CD8-positive, alpha-beta memory T cell (primary cell): Measurements from ENCODE around the gene EBLN1. TPM values are rescaled to one million over a fixed set of nuclear protein-coding genes. Genes with fewer than 3 reads are reported as not detected.
"Not testable (repeated sequence)": the region's sequence is repeated elsewhere in the genome, so short reads cannot be mapped to it uniquely, and the experiment has no call there.

Experiments
- CTCF ChIA-PET: fragments of 350-600 bp; sonication (Branson Sonifier 250); formaldehyde crosslinking; loops from one replicate; lab custom pipeline; 2021; ENCODE audit warnings: antibody characterized with exemption; lab: Charles Lee
- POLR2A ChIA-PET: fragments of 350-600 bp; sonication (Branson Sonifier 250); formaldehyde crosslinking; loops from one replicate; lab custom pipeline; 2021; ENCODE audit warnings: antibody characterized with exemption; lab: Charles Lee
- DNase-seq, 5 donors: peaks; one replicate each; pipeline versions ENCODE4 v3.0.0 to v3.0.0-alpha.2; 2020 to 2022; ENCODE audit warnings: mixed read lengths in 1 of 5
- H3K27ac ChIP-seq: one replicate; pipeline ENCODE4 v1.7.0; 2013; ENCODE audit warnings: low read depth, mild to moderate bottlenecking, low read length, moderate library complexity
- H3K27me3 ChIP-seq: 2 replicates; pipeline ENCODE4 v1.7.0; 2013; ENCODE audit warnings: low read length, mild to moderate bottlenecking; ENCODE audit not compliant: insufficient read depth, poor library complexity, severe bottlenecking
- H3K36me3 ChIP-seq: 2 replicates; pipeline ENCODE4 v1.7.0; 2013; ENCODE audit warnings: mild to moderate bottlenecking, low read length, moderate library complexity; ENCODE audit not compliant: insufficient read depth
- H3K4me1 ChIP-seq: 2 replicates; pipeline ENCODE4 v1.7.0; 2013; ENCODE audit warnings: mild to moderate bottlenecking, low read length, moderate library complexity; ENCODE audit not compliant: insufficient read depth
- H3K4me3 ChIP-seq: 2 replicates; pipeline ENCODE4 v1.7.0; 2013; ENCODE audit warnings: mild to moderate bottlenecking, low read length
- H3K9me3 ChIP-seq: 2 replicates; pipeline ENCODE4 v1.7.0; 2013; ENCODE audit warnings: mild to moderate bottlenecking, low read length
- H3K27ac Mint-ChIP-seq, 8 donors: one replicate each; pipeline ENCODE4 v1.8.0; 2020 to 2021; ENCODE audit warnings: mixed read lengths in 8 of 8, mild to moderate bottlenecking in 6 of 8, inconsistent platforms in 3 of 8, moderate library complexity in 3 of 8
- H3K27me3 Mint-ChIP-seq, 2 donors: one replicate each; pipeline ENCODE4 v1.8.0; 2020 to 2021; ENCODE audit warnings: mixed read lengths in 2 of 2, mild to moderate bottlenecking in 1 of 2, moderate library complexity in 1 of 2
- H3K36me3 Mint-ChIP-seq, 3 donors: one replicate each; pipeline ENCODE4 v1.8.0; 2020 to 2021; ENCODE audit warnings: mixed read lengths in 3 of 3, inconsistent platforms in 1 of 3, mild to moderate bottlenecking in 1 of 3
- H3K4me1 Mint-ChIP-seq, 3 donors: one replicate each; pipeline ENCODE4 v1.8.0; 2020 to 2021; ENCODE audit warnings: mixed read lengths in 3 of 3, inconsistent platforms in 1 of 3, mild to moderate bottlenecking in 1 of 3
- H3K4me3 Mint-ChIP-seq, 7 donors: one replicate each; pipeline ENCODE4 v1.8.0; 2020 to 2021; ENCODE audit warnings: mixed read lengths in 7 of 7, mild to moderate bottlenecking in 6 of 7, moderate library complexity in 4 of 7, inconsistent platforms in 2 of 7
- H3K9me3 Mint-ChIP-seq, 5 donors: one replicate each; pipeline ENCODE4 v1.8.0; 2020 to 2022; ENCODE audit warnings: mixed read lengths in 5 of 5, mild to moderate bottlenecking in 3 of 5, moderate library complexity in 2 of 5, inconsistent platforms in 1 of 5
- polyA plus RNA-seq: library from polyadenylated mRNA; unstranded; fragments of 300-500 nt; fragmentation: Illumina TruSeq; gene quantifications from one replicate; pipeline ENCODE4 v1.2.3, GENCODE V29; 2021
- total RNA-seq, 2 experiments: library from RNA; stranded (reverse); gene quantifications; one replicate each; pipeline ENCODE4 v1.2.3, GENCODE V29; 2021

EBLN1 gene
- total and polyA plus RNA-seq, 3 experiments from 2014 or later: not detected

- Mint-ChIP-seq H3K4me1 (peaks cover 18 to 31% (median 28%) of the 10 kb centered on the region in 3 donors), H3K36me3 (peaks cover 0 to 5% (median 2%) of the 10 kb centered on the region in 3 donors), H3K27me3 (peaks cover 12 to 17% of the 10 kb centered on the region in 2 donors), H3K9me3 (peaks cover 0 to 5% (median 3%) of the 10 kb centered on the region in 5 donors), H3K4me3 (peak overlapping the region; percentile 81 to 98 (median 88)), H3K27ac (peak overlapping the region in 7 of 8 donors; percentile 82 to 99 (median 93))
- Histone ChIP-seq H3K4me1 (peaks cover 8% of the 10 kb centered on the region), H3K27ac (peak overlapping the region; percentile 76), H3K27me3 (no peaks in the 10 kb centered on the region), H3K9me3 (no peaks in the 10 kb centered on the region), H3K36me3 (no peaks in the 10 kb centered on the region), H3K4me3 (peak overlapping the region; percentile 71)
- ChIA-PET CTCF (interaction anchor here (1.4 to 2.5 kb wide), 4 partner anchors 30 to 733 kb away, joined by 3 to 8 read pairs (median 8); partner anchors contain the start of gene COMMD3), POLR2A (interaction anchor here (1.0 to 3.1 kb wide), 7 partner anchors 25 to 702 kb away, joined by 4 to 19 read pairs (median 9); partner anchors contain the start of genes BMI1, COMMD3, DNAJC1 and SKIDA1)
- no peak for DNase-seq
These were observed 10.5 kb upstream of the EBLN1 start for GRCh38 chr10:22228167-22228938.

GRCh38 chr10:22226599-22226998 is 8.8 kb upstream of the EBLN1 start:
- Mint-ChIP-seq H3K9me3 (peaks cover 0 to 7% (median 3%) of the 10 kb centered on the region in 5 donors), H3K4me1 (peaks cover 18 to 31% (median 28%) of the 10 kb centered on the region in 3 donors), H3K27ac (peak overlapping the region in 1 of 8 donors; percentile 23), H3K4me3 (no peak overlapping the region), H3K27me3 (peaks cover 12 to 22% of the 10 kb centered on the region in 2 donors), H3K36me3 (peaks cover 0 to 5% (median 2%) of the 10 kb centered on the region in 3 donors)
- Histone ChIP-seq H3K36me3 (no peaks in the 10 kb centered on the region), H3K4me3 (no peak overlapping the region), H3K27ac (no peak overlapping the region), H3K9me3 (no peaks in the 10 kb centered on the region), H3K27me3 (no peaks in the 10 kb centered on the region), H3K4me1 (peaks cover 8% of the 10 kb centered on the region)
- no peak for DNase-seq
- ChIA-PET POLR2A (interaction anchor here (0.7 kb wide), 1 partner anchor 700 kb away, joined by 3 read pairs; no protein-coding TSS in a partner anchor), CTCF (no interaction called here)

- CTCF ChIA-PET: no interaction called here
These were observed 4.7 kb upstream of the EBLN1 start for GRCh38 chr10:22222236-22223190.

GRCh38 chr10:22219308-22219707 is 1.5 kb upstream of the EBLN1 start:
- ChIA-PET CTCF (no interaction called here), POLR2A (no interaction called here)
- Mint-ChIP-seq H3K9me3 (peaks cover 0 to 5% (median 0%) of the 10 kb centered on the region in 5 donors), H3K27ac (no peak overlapping the region), H3K4me1 (no peaks in the 10 kb centered on the region), H3K27me3 (peaks cover 22 to 35% of the 10 kb centered on the region in 2 donors), H3K36me3 (peaks cover 0 to 4% (median 2%) of the 10 kb centered on the region in 3 donors), H3K4me3 (no peak overlapping the region)
- Histone ChIP-seq H3K9me3 (no peaks in the 10 kb centered on the region), H3K4me3 (no peak overlapping the region), H3K4me1 (no peaks in the 10 kb centered on the region), H3K27ac (no peak overlapping the region), H3K27me3 (peaks cover 4% of the 10 kb centered on the region), H3K36me3 (no peaks in the 10 kb centered on the region)
- no peak for DNase-seq

More at GRCh38 chr10:22222236-22223190, 4.7 kb upstream of the EBLN1 start:
- H3K4me3 ChIP-seq: no peak overlapping the region
- no peaks in the 10 kb centered on the region for H3K4me1 ChIP-seq
- DNase-seq: no peak
- H3K9me3 ChIP-seq: no peaks in the 10 kb centered on the region
- no peak overlapping the region for H3K27ac Mint-ChIP-seq
- H3K27ac ChIP-seq: no peak overlapping the region
- H3K9me3 Mint-ChIP-seq: peaks cover 0 to 5% (median 0%) of the 10 kb centered on the region in 5 donors
- H3K27me3 Mint-ChIP-seq: peaks cover 18 to 23% of the 10 kb centered on the region in 2 donors
- H3K36me3 ChIP-seq: no peaks in the 10 kb centered on the region
- no peaks in the 10 kb centered on the region for H3K27me3 ChIP-seq
- no peak overlapping the region for H3K4me3 Mint-ChIP-seq
- POLR2A ChIA-PET: no interaction called here
- no peaks in the 10 kb centered on the region for H3K4me1 Mint-ChIP-seq
- H3K36me3 Mint-ChIP-seq: peaks cover 0 to 2% (median 0%) of the 10 kb centered on the region in 3 donors

GRCh38 chr10:22218448-22218847 is 633 bp upstream of the EBLN1 start:
- Histone ChIP-seq H3K9me3 (no peaks in the 10 kb centered on the region), H3K27me3 (peaks cover 4% of the 10 kb centered on the region), H3K4me3 (no peak overlapping the region), H3K27ac (no peak overlapping the region), H3K4me1 (no peaks in the 10 kb centered on the region), H3K36me3 (no peaks in the 10 kb centered on the region)
- H3K27me3 Mint-ChIP-seq: peaks cover 22 to 39% of the 10 kb centered on the region in 2 donors
- ChIA-PET CTCF (no interaction called here), POLR2A (no interaction called here)
- H3K9me3 Mint-ChIP-seq: peaks cover 0 to 5% (median 0%) of the 10 kb centered on the region in 5 donors
- no peak overlapping the region for H3K27ac Mint-ChIP-seq
- H3K36me3 Mint-ChIP-seq: peaks cover 0 to 4% (median 2%) of the 10 kb centered on the region in 3 donors
- no peak for DNase-seq
- no peaks in the 10 kb centered on the region for H3K4me1 Mint-ChIP-seq
- no peak overlapping the region for H3K4me3 Mint-ChIP-seq

- peaks cover 22 to 34% of the 10 kb centered on the region in 2 donors for H3K27me3 Mint-ChIP-seq
- H3K36me3 Mint-ChIP-seq, H3K27ac Mint-ChIP-seq, H3K27me3 ChIP-seq, DNase-seq, H3K36me3 ChIP-seq, CTCF ChIA-PET, H3K9me3 Mint-ChIP-seq, H3K9me3 ChIP-seq, H3K4me3 Mint-ChIP-seq, H3K4me1 ChIP-seq, H3K4me3 ChIP-seq, POLR2A ChIA-PET, H3K27ac ChIP-seq, H3K4me1 Mint-ChIP-seq: not testable (repeated sequence)
These were observed 731 bp downstream of the EBLN1 start for GRCh38 chr10:22217084-22217483.

- no peak for DNase-seq
- Histone ChIP-seq H3K4me1 (no peaks in the 10 kb centered on the region), H3K9me3 (no peaks in the 10 kb centered on the region), H3K36me3 (no peaks in the 10 kb centered on the region), H3K27ac (no peak overlapping the region), H3K4me3 (no peak overlapping the region), H3K27me3 (peaks cover 4% of the 10 kb centered on the region)
- H3K27me3 Mint-ChIP-seq: peaks cover 8 to 51% of the 10 kb centered on the region in 2 donors
- ChIA-PET CTCF (no interaction called here), POLR2A (no interaction called here)
- H3K27ac Mint-ChIP-seq: no peak overlapping the region
- H3K9me3 Mint-ChIP-seq: no peaks in the 10 kb centered on the region
- no peaks in the 10 kb centered on the region for H3K4me1 Mint-ChIP-seq
- H3K4me3 Mint-ChIP-seq: no peak overlapping the region
- H3K36me3 Mint-ChIP-seq: no peaks in the 10 kb centered on the region
These were observed 7.5 kb downstream of the EBLN1 start for GRCh38 chr10:22210267-22210666.
